Measurements from ENCODE around the gene CRAMP1.

CRAMP1 gene

GRCh38 chr16:1654505-1655268 is 42.5 kb downstream of the CRAMP1 start:
- H3K36me3 ChIP-seq (ENCODE audit: control insufficient read depth in 1 of 2, insufficient read depth in 2 of 2, low read length in 2 of 2) = peaks cover 32 to 82% of the 10 kb centered on the region in 2 donors

GRCh38 chr16:1655269-1655807 is 43.2 kb downstream of the CRAMP1 start:
- Histone ChIP-seq H3K36me3 (ENCODE audit: control insufficient read depth in 1 of 2, insufficient read depth in 2 of 2, low read length in 2 of 2) (peaks cover 38 to 88% of the 10 kb centered on the region in 2 donors), H3K27ac (ENCODE audit: low read depth, low read length) (no peak overlapping the region), H3K4me3 (ENCODE audit: low read depth in 1 of 2, low read length in 2 of 2) (no peak overlapping the region), H3K9ac (ENCODE audit: low read depth in 1 of 2, low read length in 2 of 2) (no peak overlapping the region), H3K4me1 (ENCODE audit: control insufficient read depth in 1 of 2, insufficient read depth in 2 of 2, low read length in 2 of 2) (peaks cover 0 to 3% of the 10 kb centered on the region in 2 donors), H3K9me3 (ENCODE audit: control insufficient read depth in 1 of 2, low read length in 2 of 2) (no peaks in the 10 kb centered on the region), H3K27me3 (ENCODE audit: control insufficient read depth in 1 of 2, insufficient read depth in 2 of 2, low read length in 2 of 2) (no peaks in the 10 kb centered on the region)

More at GRCh38 chr16:1654505-1655268, 42.5 kb downstream of the CRAMP1 start:
- Histone ChIP-seq H3K4me1 (ENCODE audit: control insufficient read depth in 1 of 2, insufficient read depth in 2 of 2, low read length in 2 of 2) (peaks cover 0 to 3% of the 10 kb centered on the region in 2 donors), H3K9me3 (ENCODE audit: control insufficient read depth in 1 of 2, low read length in 2 of 2) (no peaks in the 10 kb centered on the region), H3K27ac (ENCODE audit: low read depth, low read length) (no peak overlapping the region), H3K27me3 (ENCODE audit: control insufficient read depth in 1 of 2, insufficient read depth in 2 of 2, low read length in 2 of 2) (no peaks in the 10 kb centered on the region), H3K9ac (ENCODE audit: low read depth in 1 of 2, low read length in 2 of 2) (no peak overlapping the region), H3K4me3 (ENCODE audit: low read depth in 1 of 2, low read length in 2 of 2) (no peak overlapping the region)

GRCh38 chr16:1655909-1656807 is 44.0 kb downstream of the CRAMP1 start:
- no peaks in the 10 kb centered on the region for H3K9me3 ChIP-seq (ENCODE audit: control insufficient read depth in 1 of 2, low read length in 2 of 2)
- no peak overlapping the region for H3K9ac ChIP-seq (ENCODE audit: low read depth in 1 of 2, low read length in 2 of 2)
- H3K4me3 ChIP-seq (ENCODE audit: low read depth in 1 of 2, low read length in 2 of 2) = no peak overlapping the region
- peaks cover 38 to 88% of the 10 kb centered on the region in 2 donors for H3K36me3 ChIP-seq (ENCODE audit: control insufficient read depth in 1 of 2, insufficient read depth in 2 of 2, low read length in 2 of 2)
- no peaks in the 10 kb centered on the region for H3K27me3 ChIP-seq (ENCODE audit: control insufficient read depth in 1 of 2, insufficient read depth in 2 of 2, low read length in 2 of 2)
- H3K4me1 ChIP-seq (ENCODE audit: control insufficient read depth in 1 of 2, insufficient read depth in 2 of 2, low read length in 2 of 2) = peaks cover 0 to 3% of the 10 kb centered on the region in 2 donors
- H3K27ac ChIP-seq (ENCODE audit: low read depth, low read length) = no peak overlapping the region

- Histone ChIP-seq H3K27ac (ENCODE audit: low read depth, low read length) (no peak overlapping the region), H3K36me3 (ENCODE audit: control insufficient read depth in 1 of 2, insufficient read depth in 2 of 2, low read length in 2 of 2) (peaks cover 38 to 84% of the 10 kb centered on the region in 2 donors), H3K4me3 (ENCODE audit: low read depth in 1 of 2, low read length in 2 of 2) (no peak overlapping the region)
Measured at GRCh38 chr16:1656808-1657617, 44.9 kb downstream of the CRAMP1 start.

GRCh38 chr16:1657841-1658240 is 45.7 kb downstream of the CRAMP1 start:
- H3K4me3 ChIP-seq (ENCODE audit: low read depth in 1 of 2, low read length in 2 of 2) = no peak overlapping the region
- H3K4me1 ChIP-seq (ENCODE audit: control insufficient read depth in 1 of 2, insufficient read depth in 2 of 2, low read length in 2 of 2) = peaks cover 0 to 3% of the 10 kb centered on the region in 2 donors
- no peak overlapping the region for H3K9ac ChIP-seq (ENCODE audit: low read depth in 1 of 2, low read length in 2 of 2)
- H3K27me3 ChIP-seq (ENCODE audit: control insufficient read depth in 1 of 2, insufficient read depth in 2 of 2, low read length in 2 of 2) = no peaks in the 10 kb centered on the region
- peaks cover 38 to 84% of the 10 kb centered on the region in 2 donors for H3K36me3 ChIP-seq (ENCODE audit: control insufficient read depth in 1 of 2, insufficient read depth in 2 of 2, low read length in 2 of 2)
- H3K9me3 ChIP-seq (ENCODE audit: control insufficient read depth in 1 of 2, low read length in 2 of 2) = no peaks in the 10 kb centered on the region
- H3K27ac ChIP-seq (ENCODE audit: low read depth, low read length) = no peak overlapping the region

More at GRCh38 chr16:1656808-1657617, 44.9 kb downstream of the CRAMP1 start:
- Histone ChIP-seq H3K9me3 (ENCODE audit: control insufficient read depth in 1 of 2, low read length in 2 of 2) (no peaks in the 10 kb centered on the region), H3K4me1 (ENCODE audit: control insufficient read depth in 1 of 2, insufficient read depth in 2 of 2, low read length in 2 of 2) (peaks cover 0 to 3% of the 10 kb centered on the region in 2 donors), H3K9ac (ENCODE audit: low read depth in 1 of 2, low read length in 2 of 2) (no peak overlapping the region), H3K27me3 (ENCODE audit: control insufficient read depth in 1 of 2, insufficient read depth in 2 of 2, low read length in 2 of 2) (no peaks in the 10 kb centered on the region)

GRCh38 chr16:1659031-1659430 is 46.9 kb downstream of the CRAMP1 start:
- no peak overlapping the region for H3K9ac ChIP-seq (ENCODE audit: low read depth in 1 of 2, low read length in 2 of 2)
- H3K27ac ChIP-seq (ENCODE audit: low read depth, low read length) = no peak overlapping the region
- H3K4me3 ChIP-seq (ENCODE audit: low read depth in 1 of 2, low read length in 2 of 2) = no peak overlapping the region
- peaks cover 37 to 89% of the 10 kb centered on the region in 2 donors for H3K36me3 ChIP-seq (ENCODE audit: control insufficient read depth in 1 of 2, insufficient read depth in 2 of 2, low read length in 2 of 2)
- no peaks in the 10 kb centered on the region for H3K27me3 ChIP-seq (ENCODE audit: control insufficient read depth in 1 of 2, insufficient read depth in 2 of 2, low read length in 2 of 2)
- H3K9me3 ChIP-seq (ENCODE audit: control insufficient read depth in 1 of 2, low read length in 2 of 2) = no peaks in the 10 kb centered on the region
- H3K4me1 ChIP-seq (ENCODE audit: control insufficient read depth in 1 of 2, insufficient read depth in 2 of 2, low read length in 2 of 2) = peaks cover 0 to 3% of the 10 kb centered on the region in 2 donors

GRCh38 chr16:1661826-1662225 is 49.7 kb downstream of the CRAMP1 start:
- H3K4me3 ChIP-seq (ENCODE audit: low read depth in 1 of 2, low read length in 2 of 2) = no peak overlapping the region
- no peaks in the 10 kb centered on the region for H3K27me3 ChIP-seq (ENCODE audit: control insufficient read depth in 1 of 2, insufficient read depth in 2 of 2, low read length in 2 of 2)
- no peak overlapping the region for H3K9ac ChIP-seq (ENCODE audit: low read depth in 1 of 2, low read length in 2 of 2)
- no peak overlapping the region for H3K27ac ChIP-seq (ENCODE audit: low read depth, low read length)
- H3K4me1 ChIP-seq (ENCODE audit: control insufficient read depth in 1 of 2, insufficient read depth in 2 of 2, low read length in 2 of 2) = no peaks in the 10 kb centered on the region
- H3K9me3 ChIP-seq (ENCODE audit: control insufficient read depth in 1 of 2, low read length in 2 of 2) = no peaks in the 10 kb centered on the region
- peaks cover 46 to 90% of the 10 kb centered on the region in 2 donors for H3K36me3 ChIP-seq (ENCODE audit: control insufficient read depth in 1 of 2, insufficient read depth in 2 of 2, low read length in 2 of 2)

GRCh38 chr16:1662543-1662942 is 50.4 kb downstream of the CRAMP1 start:
- Histone ChIP-seq H3K27me3 (ENCODE audit: control insufficient read depth in 1 of 2, insufficient read depth in 2 of 2, low read length in 2 of 2) (no peaks in the 10 kb centered on the region), H3K27ac (ENCODE audit: low read depth, low read length) (no peak overlapping the region), H3K9ac (ENCODE audit: low read depth in 1 of 2, low read length in 2 of 2) (no peak overlapping the region), H3K9me3 (ENCODE audit: control insufficient read depth in 1 of 2, low read length in 2 of 2) (no peaks in the 10 kb centered on the region), H3K4me1 (ENCODE audit: control insufficient read depth in 1 of 2, insufficient read depth in 2 of 2, low read length in 2 of 2) (no peaks in the 10 kb centered on the region), H3K36me3 (ENCODE audit: control insufficient read depth in 1 of 2, insufficient read depth in 2 of 2, low read length in 2 of 2) (peaks cover 53 to 90% of the 10 kb centered on the region in 2 donors), H3K4me3 (ENCODE audit: low read depth in 1 of 2, low read length in 2 of 2) (no peak overlapping the region)

GRCh38 chr16:1665829-1666228 is 53.7 kb downstream of the CRAMP1 start:
- no peaks in the 10 kb centered on the region for H3K27me3 ChIP-seq (ENCODE audit: control insufficient read depth in 1 of 2, insufficient read depth in 2 of 2, low read length in 2 of 2)
- no peak overlapping the region for H3K27ac ChIP-seq (ENCODE audit: low read depth, low read length)
- H3K9ac ChIP-seq (ENCODE audit: low read depth in 1 of 2, low read length in 2 of 2) = no peak overlapping the region
- H3K36me3 ChIP-seq (ENCODE audit: control insufficient read depth in 1 of 2, insufficient read depth in 2 of 2, low read length in 2 of 2) = peaks cover 70 to 89% of the 10 kb centered on the region in 2 donors
- H3K9me3 ChIP-seq (ENCODE audit: control insufficient read depth in 1 of 2, low read length in 2 of 2) = no peaks in the 10 kb centered on the region
- no peak overlapping the region for H3K4me3 ChIP-seq (ENCODE audit: low read depth in 1 of 2, low read length in 2 of 2)
- no peaks in the 10 kb centered on the region for H3K4me1 ChIP-seq (ENCODE audit: control insufficient read depth in 1 of 2, insufficient read depth in 2 of 2, low read length in 2 of 2)

All from duodenal mucosa (tissue), 2 donors.